ENCODE results near the gene FOXQ1.

- TF ChIP-seq CTCF (IDR thresholded peaks at IDR 0.05), result no peak
- TF ChIP-seq POLR2A (IDR thresholded peaks at IDR 0.05), result no peak
Measured at GRCh38 chr6:1363729-1364572, 52.1 kb downstream of the FOXQ1 start.
